GM18519 (cell line): ENCODE results near the gene EBF4.

ENCODE experiments used
- ATAC-seq: cut with Tn5 transposase; IDR thresholded peaks from one replicate; pipeline ENCODE4 v1.9.1; 2021; ENCODE audit warnings: mild to moderate bottlenecking, moderate library complexity; ENCODE audit not compliant: unreplicated experiment, low FRiP score

The EBF4 gene

GRCh38 chr20:2698912-2699311, 6.3 kb downstream of the EBF4 start:
- no peak for ATAC-seq

- ATAC-seq: no peak
Measured at GRCh38 chr20:2699775-2700413, 7.3 kb downstream of the EBF4 start.

- ATAC-seq: no peak
Measured at GRCh38 chr20:2700913-2701620, 8.5 kb downstream of the EBF4 start.

GRCh38 chr20:2701671-2702081, 9.1 kb downstream of the EBF4 start:
- ATAC-seq: no peak

- ATAC-seq: no peak
Measured at GRCh38 chr20:2703716-2704475, 11.3 kb downstream of the EBF4 start.

GRCh38 chr20:2705931-2706645, 13.5 kb downstream of the EBF4 start:
- no peak for ATAC-seq

GRCh38 chr20:2706688-2707352, 14.2 kb downstream of the EBF4 start:
- no peak for ATAC-seq

- ATAC-seq: no peak
Measured at GRCh38 chr20:2707353-2708072, 14.9 kb downstream of the EBF4 start.

GRCh38 chr20:2708073-2708415, 15.5 kb downstream of the EBF4 start:
- no peak for ATAC-seq

GRCh38 chr20:2708665-2709064, 16.1 kb downstream of the EBF4 start:
- ATAC-seq: no peak

GRCh38 chr20:2709205-2709981, 16.8 kb downstream of the EBF4 start:
- no peak for ATAC-seq

- ATAC-seq: no peak
Measured at GRCh38 chr20:2713285-2713684, 20.7 kb downstream of the EBF4 start.

- ATAC-seq: no peak
Measured at GRCh38 chr20:2729251-2729713, 36.7 kb downstream of the EBF4 start.

GRCh38 chr20:2729791-2730190, 37.2 kb downstream of the EBF4 start:
- ATAC-seq: no peak

GRCh38 chr20:2734899-2735298, 42.3 kb downstream of the EBF4 start:
- no peak for ATAC-seq

- ATAC-seq: no peak
Measured at GRCh38 chr20:2736441-2736840, 43.9 kb downstream of the EBF4 start.

- no peak for ATAC-seq
Measured at GRCh38 chr20:2738331-2739041, 45.9 kb downstream of the EBF4 start.

- no peak for ATAC-seq
Measured at GRCh38 chr20:2739042-2739398, 46.4 kb downstream of the EBF4 start.
